Measurements from ENCODE around the gene TRIM14. TPM values are rescaled to one million over a fixed set of nuclear protein-coding genes. Genes with fewer than 3 reads are reported as not detected.
A peak's percentile ranks its signal among the peaks of the same experiment; 100 is the strongest.
"Not testable (repeated sequence)": the region's sequence is repeated elsewhere in the genome, so short reads cannot be mapped to it uniquely, and the experiment has no call there.

TRIM14 gene
- total and polyA plus RNA-seq, 2 of the 13 experiments (the other 11 are each of a cell fraction or from before 2014, with no cell fraction given): 9.2 to 13.0 TPM

- DNase-seq (ENCODE audit: low spot score) (no peak), ATAC-seq (peak; percentile 27), FAIRE-seq (no peak)
- peaks cover 8 to 35% of the 10 kb centered on the region in 2 experiments for H3K36me3 ChIP-seq (replicated peaks in 1 of 2; ENCODE audit: control insufficient read depth in 1 of 2, insufficient read depth in 2 of 2, low read length in 2 of 2)
- H3K27me3 ChIP-seq (ENCODE audit: control insufficient read depth in 1 of 2, insufficient read depth in 2 of 2, low read length in 2 of 2): no peaks in the 10 kb centered on the region
- no peaks in the 10 kb centered on the region for H3K4me1 ChIP-seq (ENCODE audit: insufficient read depth, low read length)
- H3K9ac ChIP-seq (ENCODE audit: insufficient read depth, low read depth, low read length): no peak overlapping the region
- POLR2A ChIA-PET: no interaction called here
- CTCF ChIA-PET (ENCODE audit: low intra/inter-chr PET ratio, low total read pairs): no interaction called here
- TF ChIP-seq ZNF343 (CRISPR knock-in tag; IDR thresholded peaks at IDR 0.05): no peak
- no peak for TF ChIP-seq SAP130 (CRISPR knock-in tag; IDR thresholded peaks at IDR 0.05; ENCODE audit: low read depth)
- peak; percentile 37 for TF ChIP-seq RBM22 (optimal IDR thresholded peaks at IDR 0.05; ENCODE audit: low read length)
- H3K27ac ChIP-seq (ENCODE audit: extremely low read length, insufficient read depth, low read length): no peak overlapping the region
- in situ Hi-C loops (cut with HindIII; ENCODE audit: extremely low pct_ligation_motif_present, low pct_unique_long_range_greater_than_20kb) (no loop called here), intact Hi-C loops (cut with micrococcal nuclease; ENCODE audit: unreplicated experiment) (no loop called here)
- 96% methylated on average over 8 of the region's 8 CpGs for WGBS (ENCODE audit: low lambda C conversion rate)
- no peaks in the 10 kb centered on the region for H3K79me2 ChIP-seq (ENCODE audit: insufficient read depth, low read length)
- H3K4me2 ChIP-seq (ENCODE audit: low read depth, low read length): no peak overlapping the region
- no peak overlapping the region for H2AFZ ChIP-seq (ENCODE audit: low read length)
- no peak overlapping the region for H3K4me3 ChIP-seq (replicated peaks in 1 of 3; ENCODE audit: insufficient read depth in 1 of 3, low read depth in 2 of 3, low read length in 3 of 3)
- BruUV-seq (replicated peaks): no TSS peak
- H3K9me3 ChIP-seq (ENCODE audit: low read length): no peaks in the 10 kb centered on the region
- no peaks in the 10 kb centered on the region for H4K20me1 ChIP-seq (ENCODE audit: insufficient read depth, low read length)
These were observed 98.4 kb downstream of the TRIM14 start for GRCh38 chr9:98020476-98021145.

GRCh38 chr9:98019869-98020268, 99.2 kb downstream of the TRIM14 start:
- CTCF ChIA-PET (ENCODE audit: low intra/inter-chr PET ratio, low total read pairs); FAIRE-seq; DNase-seq (ENCODE audit: low spot score); H3K27ac ChIP-seq (ENCODE audit: extremely low read length, insufficient read depth, low read length); POLR2A ChIA-PET; H3K4me3 ChIP-seq (replicated peaks in 1 of 3; ENCODE audit: insufficient read depth in 1 of 3, low read depth in 2 of 3, low read length in 3 of 3); H3K9ac ChIP-seq (ENCODE audit: insufficient read depth, low read depth, low read length); H3K27me3 ChIP-seq (ENCODE audit: control insufficient read depth in 1 of 2, insufficient read depth in 2 of 2, low read length in 2 of 2); ATAC-seq; H3K4me2 ChIP-seq (ENCODE audit: low read depth, low read length); H3K4me1 ChIP-seq (ENCODE audit: insufficient read depth, low read length); H3K79me2 ChIP-seq (ENCODE audit: insufficient read depth, low read length); H3K9me3 ChIP-seq (ENCODE audit: low read length); BruUV-seq (replicated peaks); H2AFZ ChIP-seq (ENCODE audit: low read length); H4K20me1 ChIP-seq (ENCODE audit: insufficient read depth, low read length); intact Hi-C loops (cut with micrococcal nuclease; ENCODE audit: unreplicated experiment); in situ Hi-C loops (cut with HindIII; ENCODE audit: extremely low pct_ligation_motif_present, low pct_unique_long_range_greater_than_20kb): not testable (repeated sequence)
- H3K36me3 ChIP-seq (replicated peaks in 1 of 2; ENCODE audit: control insufficient read depth in 1 of 2, insufficient read depth in 2 of 2, low read length in 2 of 2): peaks cover 8 to 42% of the 10 kb centered on the region in 2 experiments
- 0 out of 4 replicates have a peak, but pooled peaks of 1 of the 2 experiments have one; percentile 12 for TF ChIP-seq POLR2A (IDR thresholded peaks at IDR 0.05; ENCODE audit: insufficient read depth in 1 of 2, low read depth in 2 of 2, low read length in 2 of 2)
- WGBS (ENCODE audit: low lambda C conversion rate): 100% methylated on average over 5 of the region's 5 CpGs

Small RNA genes lying within 50 kb of the gene (small RNA-seq; reads per million reads assigned to genes)
- gene RF00017 (ENCODE audit: insufficient read depth in 2 of 3, insufficient read length in 3 of 3, low read depth in 2 of 3, low replicate concordance in 1 of 3) (0 reads per million in 3 experiments), gene RNU6-918P (ENCODE audit: insufficient read depth in 2 of 3, insufficient read length in 3 of 3, low read depth in 2 of 3, low replicate concordance in 1 of 3) (0 reads per million in 3 experiments)

Other genes starting within 250 kb of the TRIM14 start
- 18.6 and 21.5 TPM in 2 replicates for gene TRMO, start 196.7 kb downstream of the TRIM14 start, total RNA-seq (2016; rRNA removed; fragmentation: Illumina TruSeq; extraction: Trizol)
- 8.7 and 10.5 TPM in 2 replicates for gene TRMO, start 196.7 kb downstream of the TRIM14 start, polyA plus RNA-seq (2011; rRNA removed)
- not detected in 2 replicates for gene HEMGN, start 181.1 kb downstream of the TRIM14 start, total RNA-seq (2016; rRNA removed; fragmentation: Illumina TruSeq; extraction: Trizol)
- not detected in 2 replicates for gene HEMGN, start 181.1 kb downstream of the TRIM14 start, polyA plus RNA-seq (2011; rRNA removed)
- 22.1 and 67.0 TPM in 2 replicates for gene ANP32B, start 135.9 kb downstream of the TRIM14 start, total RNA-seq (2016; rRNA removed; fragmentation: Illumina TruSeq; extraction: Trizol)
- 30.3 and 37.5 TPM in 2 replicates for gene ANP32B, start 135.9 kb downstream of the TRIM14 start, polyA plus RNA-seq (2011; rRNA removed)
- gene NANS, start 62.5 kb downstream of the TRIM14 start, total RNA-seq (2016; rRNA removed; fragmentation: Illumina TruSeq; extraction: Trizol): 203 and 266 TPM in 2 replicates
- gene NANS, start 62.5 kb downstream of the TRIM14 start, polyA plus RNA-seq (2011; rRNA removed): 80.9 and 86.9 TPM in 2 replicates
- gene CORO2A, start 73.4 kb upstream of the TRIM14 start, total RNA-seq (2016; rRNA removed; fragmentation: Illumina TruSeq; extraction: Trizol): 14.4 and 19.8 TPM in 2 replicates
- 12.9 and 15.3 TPM in 2 replicates for gene CORO2A, start 73.4 kb upstream of the TRIM14 start, polyA plus RNA-seq (2011; rRNA removed)
- 2.2 and 2.8 TPM in 2 replicates for gene TBC1D2, start 136.4 kb upstream of the TRIM14 start, total RNA-seq (2016; rRNA removed; fragmentation: Illumina TruSeq; extraction: Trizol)
- 2.0 and 2.8 TPM in 2 replicates for gene TBC1D2, start 136.4 kb upstream of the TRIM14 start, polyA plus RNA-seq (2011; rRNA removed)

All from HepG2 (cell line).